Naive thymus-derived CD8-positive, alpha-beta T cell (primary cell): ENCODE results near the gene GABPB2. TPM values are rescaled to one million over a fixed set of nuclear protein-coding genes. Genes with fewer than 3 reads are reported as not detected.
A peak's percentile ranks its signal among the peaks of the same experiment; 100 is the strongest.

Experiments used
- ATAC-seq, 2 donors: fragments of 150-1000 bp; cut with Tn5 transposase in 1 of 2; sonication (Bioruptor Pico), chemical (Tn5 transposase) in 1 of 2; 1 replicate in 1 of 2; 2 replicates in 1 of 2; pipeline ENCODE4 v1.10.0; 2021; ENCODE audit warnings: mild to moderate bottlenecking in 2 of 2, moderate library complexity in 2 of 2
- POLR2A ChIA-PET: fragments of 350-600 bp; sonication (Branson Sonifier 250); formaldehyde crosslinking; loops from one replicate; lab custom pipeline; 2021; ENCODE audit warnings: antibody characterized with exemption; lab: Charles Lee
- DNase-seq, 10 donors: peaks; one replicate each; pipeline versions ENCODE4 v3.0.0 to v3.0.0-alpha.2; 2020 to 2022
- H3K27ac Mint-ChIP-seq, 10 donors: one replicate each; pipeline ENCODE4 v1.8.0; 2020 to 2022; ENCODE audit warnings: mild to moderate bottlenecking in 10 of 10, mixed read lengths in 10 of 10, moderate library complexity in 4 of 10, inconsistent platforms in 1 of 10
- H3K27me3 Mint-ChIP-seq, 5 donors: one replicate each; pipeline ENCODE4 v1.8.0; 2021 to 2022; ENCODE audit warnings: mixed read lengths in 5 of 5
- H3K36me3 Mint-ChIP-seq, 3 donors: one replicate each; pipeline ENCODE4 v1.8.0; 2020 to 2022; ENCODE audit warnings: mixed read lengths in 3 of 3, mild to moderate bottlenecking in 2 of 3, inconsistent platforms in 1 of 3
- H3K4me1 Mint-ChIP-seq, 4 donors: one replicate each; pipeline ENCODE4 v1.8.0; 2021 to 2022; ENCODE audit warnings: mixed read lengths in 4 of 4
- H3K4me3 Mint-ChIP-seq, 10 donors: one replicate each; pipeline ENCODE4 v1.8.0; 2020 to 2022; ENCODE audit warnings: mild to moderate bottlenecking in 10 of 10, mixed read lengths in 10 of 10, moderate library complexity in 6 of 10, inconsistent platforms in 1 of 10
- H3K9me3 Mint-ChIP-seq, 9 donors: one replicate each; pipeline ENCODE4 v1.8.0; 2020 to 2022; ENCODE audit warnings: mixed read lengths in 9 of 9, mild to moderate bottlenecking in 3 of 9, inconsistent platforms in 1 of 9, moderate library complexity in 1 of 9
- polyA plus RNA-seq, 3 donors: library from polyadenylated mRNA; unstranded; fragments of 300-500 nt; fragmentation: Illumina TruSeq; gene quantifications; one replicate each; pipeline ENCODE4 v1.2.3, GENCODE V29; 2021
- total RNA-seq, 8 experiments: library from RNA in 2 of 8; stranded (reverse) in 2 of 8; gene quantifications; one replicate each; pipeline ENCODE4 v1.2.3 and lab custom pipeline; 2021 to 2026

GABPB2 gene
- total and polyA plus RNA-seq, 5 experiments from 2014 or later: 4.8 to 43.8 (median 16.4) TPM

DNA sequence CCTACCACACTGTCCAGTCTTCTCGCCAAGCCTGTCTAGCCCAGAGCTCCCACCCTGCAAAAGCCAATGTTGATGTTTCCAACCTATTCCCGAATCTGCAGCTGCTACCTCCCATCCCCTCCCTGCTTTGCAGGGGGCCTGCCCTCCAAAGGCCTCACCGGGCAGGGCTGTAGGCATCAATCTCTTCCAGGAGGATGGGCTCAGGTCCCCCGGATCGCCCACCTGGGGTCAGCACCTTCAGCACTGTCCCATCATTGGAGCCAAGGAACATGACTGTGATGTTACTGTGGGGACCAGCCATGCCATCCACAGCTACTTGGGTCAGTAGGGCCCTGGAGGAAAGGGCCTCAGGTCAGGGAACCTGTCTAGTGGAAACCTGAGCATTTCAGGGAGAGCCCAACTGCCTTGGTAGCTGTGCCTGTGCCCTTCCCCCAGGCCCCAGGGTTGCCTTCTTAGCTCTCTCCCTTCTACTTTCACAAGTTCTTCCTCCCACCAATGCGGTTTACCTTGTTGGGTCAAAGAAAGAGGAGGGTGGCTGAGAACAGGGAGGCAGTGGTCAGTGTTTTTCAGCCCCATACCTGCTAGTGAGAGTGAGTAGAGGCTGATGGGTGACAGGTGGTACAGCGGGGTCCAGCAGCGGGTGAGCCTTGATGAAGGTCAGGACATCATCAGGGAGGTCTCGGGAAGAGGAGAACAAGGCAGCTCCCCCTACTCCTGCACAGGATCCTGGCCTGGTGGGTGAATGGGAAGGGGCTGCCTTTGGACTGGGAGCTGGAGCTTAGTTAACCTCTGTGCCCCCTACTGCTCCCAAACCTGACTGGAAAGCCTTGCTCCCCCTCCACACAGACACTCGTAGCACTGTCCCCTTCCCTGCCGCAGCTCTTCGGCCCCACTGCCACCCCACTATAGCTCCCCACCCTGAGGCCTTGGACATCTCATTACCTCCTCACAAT lies 65.1 kb downstream of the GABPB2 start:
- H3K4me1 Mint-ChIP-seq: peaks cover 5 to 21% (median 10%) of the 10 kb centered on the region in 4 donors
- H3K27me3 Mint-ChIP-seq: no peaks in the 10 kb centered on the region
- H3K36me3 Mint-ChIP-seq: no peaks in the 10 kb centered on the region
- POLR2A ChIA-PET: no interaction called here
- H3K4me3 Mint-ChIP-seq: no peak overlapping the region
- ATAC-seq (no peak), DNase-seq (no peak)
- H3K27ac Mint-ChIP-seq: peak overlapping the region in 3 of 10 donors; percentile 17 to 43 (median 34)
- no peaks in the 10 kb centered on the region for H3K9me3 Mint-ChIP-seq

- Mint-ChIP-seq H3K4me1 (peaks cover 0 to 8% (median 2%) of the 10 kb centered on the region in 4 donors), H3K27me3 (no peaks in the 10 kb centered on the region), H3K4me3 (peak overlapping the region in 1 of 10 donors; percentile 39), H3K27ac (no peak overlapping the region), H3K36me3 (no peaks in the 10 kb centered on the region), H3K9me3 (no peaks in the 10 kb centered on the region)
- DNase-seq: no peak
- ATAC-seq: no peak
- POLR2A ChIA-PET: interaction anchor here (0.6 kb wide), 1 partner anchor 10 kb away, joined by 6 read pairs; no protein-coding TSS in a partner anchor
These were observed 67.2 kb downstream of the GABPB2 start for GRCh38 chr1:151137789-151138188.

- ATAC-seq (no peak), DNase-seq (no peak)
- H3K27ac Mint-ChIP-seq: no peak overlapping the region
- no peaks in the 10 kb centered on the region for H3K9me3 Mint-ChIP-seq
- POLR2A ChIA-PET: interaction anchor here (3.9 kb wide), 1 partner anchor 11 kb away, joined by 24 read pairs; no protein-coding TSS in a partner anchor
- H3K4me1 Mint-ChIP-seq: peaks cover 11 to 21% (median 14%) of the 10 kb centered on the region in 4 donors
- no peaks in the 10 kb centered on the region for H3K36me3 Mint-ChIP-seq
- H3K27me3 Mint-ChIP-seq: no peaks in the 10 kb centered on the region
- no peak overlapping the region for H3K4me3 Mint-ChIP-seq
These were observed 72.0 kb downstream of the GABPB2 start for GRCh38 chr1:151142411-151143056.

DNA sequence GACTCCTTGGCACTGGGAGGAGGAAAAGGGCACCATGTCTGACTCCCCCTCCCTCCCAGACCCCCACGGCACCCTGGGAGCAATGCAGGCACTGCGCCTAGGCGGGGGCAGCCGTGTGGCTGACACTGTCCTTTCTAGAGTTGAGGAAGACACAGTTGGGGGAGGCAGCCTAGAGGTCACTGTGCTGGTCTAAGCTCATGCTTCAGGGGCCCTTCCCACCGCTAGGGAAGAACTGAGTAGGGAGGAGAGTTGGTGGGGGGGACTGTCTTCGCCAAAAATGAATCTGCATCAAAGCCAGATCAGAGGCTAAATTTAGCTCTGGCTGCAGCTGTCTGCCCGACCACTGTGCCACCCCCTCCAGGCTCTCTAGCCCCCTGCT lies 72.5 kb downstream of the GABPB2 start:
- Mint-ChIP-seq H3K4me3 (no peak overlapping the region), H3K27me3 (no peaks in the 10 kb centered on the region), H3K4me1 (peaks cover 11 to 23% (median 14%) of the 10 kb centered on the region in 4 donors), H3K27ac (no peak overlapping the region), H3K9me3 (no peaks in the 10 kb centered on the region), H3K36me3 (no peaks in the 10 kb centered on the region)
- POLR2A ChIA-PET: interaction anchor here (1.1 to 3.9 kb wide), 2 partner anchors 11 to 85 kb away, joined by 5 to 24 read pairs; no protein-coding TSS in a partner anchor
- ATAC-seq: no peak
- DNase-seq: no peak

DNA sequence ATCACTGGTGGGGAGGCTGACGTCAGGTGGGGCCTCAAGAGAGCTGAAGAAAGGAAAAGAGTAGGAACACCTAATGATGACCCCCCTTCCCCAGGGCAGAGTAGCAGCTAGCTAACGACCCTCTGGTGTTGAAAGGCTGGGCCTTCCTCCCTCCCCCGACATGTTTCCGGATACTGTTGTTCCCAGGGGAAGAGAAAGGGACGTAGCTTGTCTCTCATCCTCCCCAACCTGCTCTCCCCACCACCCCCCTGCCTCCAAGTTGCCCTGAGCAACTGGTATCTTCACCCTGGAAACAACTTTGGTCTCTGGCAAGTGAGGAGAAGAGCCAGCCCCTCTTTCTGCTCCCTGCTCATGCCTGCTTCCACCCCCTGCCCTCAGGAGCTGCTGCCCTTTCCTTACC lies 73.4 kb downstream of the GABPB2 start:
- ATAC-seq (no peak), DNase-seq (no peak)
- Mint-ChIP-seq H3K4me1 (peaks cover 11 to 23% (median 14%) of the 10 kb centered on the region in 4 donors), H3K36me3 (no peaks in the 10 kb centered on the region), H3K27me3 (no peaks in the 10 kb centered on the region), H3K9me3 (no peaks in the 10 kb centered on the region), H3K27ac (no peak overlapping the region), H3K4me3 (no peak overlapping the region)
- POLR2A ChIA-PET: interaction anchor here (1.1 to 3.9 kb wide), 2 partner anchors 12 to 86 kb away, joined by 5 to 24 read pairs; no protein-coding TSS in a partner anchor

DNA sequence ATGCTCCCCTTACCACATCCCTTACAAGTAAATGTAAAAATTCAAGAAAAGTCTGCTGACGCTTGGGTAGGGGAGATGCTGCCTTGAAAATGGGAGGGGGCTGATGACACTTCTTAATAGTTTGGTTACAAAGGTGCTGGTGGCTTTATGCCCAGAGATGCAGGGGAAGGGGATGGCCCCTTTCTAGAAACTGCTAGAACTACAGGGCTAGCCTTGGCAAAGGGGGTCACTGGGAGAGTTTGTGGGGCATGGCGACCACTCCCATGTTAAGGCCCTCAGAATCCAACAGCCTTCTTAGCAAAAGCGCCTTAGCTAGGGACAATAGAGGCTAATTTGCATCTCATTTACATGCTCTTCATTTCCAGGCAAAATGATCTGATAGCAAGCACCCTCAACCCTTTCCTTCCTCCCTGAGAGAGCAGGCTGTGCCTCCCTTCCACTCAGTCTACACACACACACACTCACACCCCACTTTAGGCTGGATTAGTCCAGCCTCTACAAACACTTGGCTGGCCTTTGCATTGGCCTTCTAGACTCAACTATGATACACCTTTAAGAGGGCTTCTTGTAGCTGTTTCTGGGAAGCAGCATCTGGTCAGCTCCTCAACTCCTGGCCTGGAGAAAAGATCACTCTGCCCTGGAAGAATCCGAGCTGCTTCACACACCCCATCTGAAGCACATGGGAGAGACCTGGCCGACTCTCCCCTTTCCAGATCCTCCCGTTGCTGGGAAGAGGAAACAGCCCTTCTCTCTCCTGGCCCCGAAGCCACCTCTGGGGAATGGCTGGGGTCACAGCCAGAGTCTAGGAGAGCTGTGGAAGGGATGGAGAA lies 74.1 kb downstream of the GABPB2 start:
- Mint-ChIP-seq H3K4me3 (peak overlapping the region in 9 of 10 donors; percentile 2 to 99 (median 50)), H3K36me3 (no peaks in the 10 kb centered on the region), H3K27me3 (no peaks in the 10 kb centered on the region), H3K4me1 (peaks cover 11 to 23% (median 14%) of the 10 kb centered on the region in 4 donors), H3K27ac (peak overlapping the region in 1 of 10 donors; percentile 25), H3K9me3 (no peaks in the 10 kb centered on the region)
- POLR2A ChIA-PET: interaction anchor here (0.6 to 4.4 kb wide), 5 partner anchors 13 to 29 kb away, joined by 3 to 24 read pairs (median 6); no protein-coding TSS in a partner anchor
- no peak for ATAC-seq
- DNase-seq: no peak

DNA sequence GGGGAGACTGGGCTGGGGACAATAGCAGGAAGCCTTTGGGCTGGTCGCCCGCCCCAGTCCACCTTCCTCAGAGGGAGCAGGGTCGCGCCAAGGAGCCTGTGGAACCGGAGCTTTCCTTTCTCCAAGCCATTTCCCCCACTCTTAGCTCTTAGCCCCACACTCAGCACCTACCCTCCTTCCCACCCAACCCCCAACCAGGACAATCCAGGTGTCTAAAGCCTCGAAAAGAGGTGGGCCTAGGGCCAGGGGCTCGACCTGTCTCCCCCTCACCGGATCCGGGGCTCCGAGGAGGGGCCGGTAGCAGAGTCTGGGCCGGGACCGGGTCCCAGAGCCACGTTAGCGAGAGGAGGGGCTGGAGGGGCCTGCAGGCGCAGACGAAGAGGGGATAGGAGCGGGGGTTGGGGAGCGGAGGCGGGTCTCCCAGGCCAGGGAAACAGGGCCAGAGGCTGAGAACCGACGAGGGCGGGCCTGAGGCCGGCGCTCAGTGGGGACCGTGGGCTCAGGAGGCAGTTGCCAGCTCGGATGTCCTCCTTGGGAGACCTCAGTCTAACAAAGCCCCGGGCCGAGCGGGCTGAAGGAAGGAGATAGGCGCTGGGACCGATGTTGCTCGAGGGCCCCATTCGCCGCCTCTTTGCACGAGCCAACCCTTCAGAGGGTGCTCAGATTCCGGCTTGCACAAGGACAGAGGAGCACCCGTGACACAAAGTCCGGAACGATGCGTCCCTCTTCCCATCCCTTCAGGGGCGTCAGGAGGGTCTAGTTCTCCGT lies 74.9 kb downstream of the GABPB2 start:
- Mint-ChIP-seq H3K4me3 (peak overlapping the region; percentile 91 to 100 (median 97)), H3K27me3 (no peaks in the 10 kb centered on the region), H3K36me3 (no peaks in the 10 kb centered on the region), H3K9me3 (no peaks in the 10 kb centered on the region), H3K4me1 (peaks cover 11 to 23% (median 14%) of the 10 kb centered on the region in 4 donors), H3K27ac (peak overlapping the region in 4 of 10 donors; percentile 47 to 97 (median 78))
- ATAC-seq: peak; percentile 18 to 21
- POLR2A ChIA-PET: interaction anchor here (0.6 to 4.4 kb wide), 5 partner anchors 12 to 220 kb away, joined by 3 to 20 read pairs (median 3); partner anchors contain the start of gene SETDB1
- DNase-seq: peak in 2 of 10 donors; percentile 29 to 39

DNA sequence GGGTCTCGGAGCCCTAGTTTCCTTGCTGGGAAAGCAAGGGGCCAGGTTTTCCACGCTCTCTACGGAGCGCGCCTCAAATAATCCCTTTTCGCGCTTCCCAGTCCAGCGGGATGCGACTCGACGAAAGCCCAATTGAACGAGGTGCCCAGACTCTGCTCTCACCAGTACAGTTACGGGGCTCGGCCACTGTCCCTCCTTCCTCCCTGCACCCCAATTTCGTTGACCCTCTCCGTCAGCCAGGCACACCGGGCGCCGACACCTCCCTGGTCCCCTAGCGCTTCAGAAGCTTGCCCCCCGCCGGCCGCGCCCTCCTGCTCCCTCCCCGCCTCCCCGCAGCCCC lies 75.5 kb downstream of the GABPB2 start:
- peaks cover 11 to 23% (median 14%) of the 10 kb centered on the region in 4 donors for H3K4me1 Mint-ChIP-seq
- no peaks in the 10 kb centered on the region for H3K36me3 Mint-ChIP-seq
- POLR2A ChIA-PET: interaction anchor here (0.6 to 4.4 kb wide), 4 partner anchors 10 to 220 kb away, joined by 3 to 20 read pairs (median 6); partner anchors contain the start of genes SETDB1 and TNFAIP8L2

DNA sequence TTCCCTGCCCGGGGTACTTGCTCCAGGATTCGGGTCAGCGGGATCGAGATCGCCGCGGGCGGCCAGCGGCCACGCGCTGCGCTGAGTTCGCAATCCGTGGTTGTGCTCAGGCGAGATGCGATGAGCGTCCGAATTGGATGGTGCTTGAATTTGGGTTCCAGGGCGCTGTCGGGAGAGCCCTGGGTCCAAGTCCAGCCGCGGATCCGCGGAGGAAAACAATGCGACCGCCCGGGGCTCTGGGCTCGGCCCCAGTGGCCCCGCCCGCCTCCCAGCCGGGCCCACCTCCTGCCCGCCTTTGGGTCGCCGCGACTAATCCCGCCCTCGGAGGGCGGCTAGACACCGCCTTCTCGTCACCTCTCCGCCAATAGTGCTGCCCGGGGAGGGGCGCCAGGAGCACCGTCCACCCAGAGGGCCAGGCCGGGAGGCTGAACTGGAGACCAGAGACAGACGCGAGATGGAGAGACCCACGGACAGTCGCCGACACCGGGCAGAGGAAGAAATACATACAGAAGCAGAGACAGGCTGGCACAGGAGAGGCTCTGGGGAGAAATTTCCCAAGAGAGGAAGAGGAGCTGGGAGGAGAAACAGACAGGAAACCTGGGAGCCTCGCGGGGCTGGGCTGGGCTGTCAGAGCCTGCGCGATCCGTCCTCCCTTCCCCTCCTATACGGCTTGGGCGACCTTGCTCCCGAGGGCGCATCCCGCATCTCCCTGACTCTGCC lies 76.0 kb downstream of the GABPB2 start, which contains the start of gene SEMA6C:
Gene SEMA6C, minus strand, starts transcription at position 220 of the 720 bp plus-strand sequence. CDS start 4,010 bp downstream, outside the sequence.
- ATAC-seq: peak; percentile 98 to 99
- POLR2A ChIA-PET: interaction anchor here (0.6 to 4.4 kb wide), 4 partner anchors 10 to 221 kb away, joined by 3 to 20 read pairs (median 6); partner anchors contain the start of genes SETDB1 and TNFAIP8L2
- Mint-ChIP-seq H3K9me3 (no peaks in the 10 kb centered on the region), H3K36me3 (no peaks in the 10 kb centered on the region), H3K27me3 (no peaks in the 10 kb centered on the region), H3K27ac (peak within 1 kb of the TSS; percentile 61 to 97 (median 86)), H3K4me3 (peak within 1 kb of the TSS; percentile 91 to 100 (median 97)), H3K4me1 (peaks cover 11 to 23% (median 14%) of the 10 kb centered on the region in 4 donors)
- DNase-seq: peak; percentile 74 to 90 (median 82)

More for the DNA sequence above, 75.5 kb downstream of the GABPB2 start:
- no peaks in the 10 kb centered on the region for H3K9me3 Mint-ChIP-seq
- peak overlapping the region; percentile 91 to 100 (median 97) for H3K4me3 Mint-ChIP-seq
- H3K27ac Mint-ChIP-seq: peak overlapping the region in 6 of 10 donors; percentile 47 to 97 (median 92)
- ATAC-seq (peak; percentile 9 to 23), DNase-seq (peak in 1 of 10 donors; percentile 9)
- H3K27me3 Mint-ChIP-seq: no peaks in the 10 kb centered on the region

DNA sequence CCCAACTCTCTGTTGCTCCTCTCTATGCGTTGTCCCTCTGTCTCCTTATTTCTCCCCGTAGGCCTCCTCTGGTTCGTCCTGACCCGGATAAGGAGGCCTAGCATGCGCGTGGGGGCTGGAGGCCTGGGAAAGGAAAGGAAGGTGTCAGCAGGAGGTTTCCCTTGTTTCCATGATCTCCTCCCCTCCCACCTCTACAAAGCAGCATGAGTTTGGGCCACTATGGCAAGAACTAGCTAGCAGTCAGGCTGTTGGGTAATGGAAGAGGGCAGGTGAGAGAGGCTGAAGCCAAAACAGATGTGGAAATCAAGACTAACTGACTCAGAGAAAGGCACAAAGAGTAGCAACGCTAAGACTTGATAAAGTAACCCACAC lies 76.6 kb downstream of the GABPB2 start:
- Mint-ChIP-seq H3K27me3 (no peaks in the 10 kb centered on the region), H3K4me3 (peak overlapping the region; percentile 91 to 100 (median 97)), H3K9me3 (no peaks in the 10 kb centered on the region), H3K36me3 (no peaks in the 10 kb centered on the region), H3K4me1 (peaks cover 11 to 23% (median 14%) of the 10 kb centered on the region in 4 donors), H3K27ac (peak overlapping the region; percentile 30 to 97 (median 82))
- POLR2A ChIA-PET: interaction anchor here (1.5 to 4.4 kb wide), 2 partner anchors 9 to 16 kb away, joined by 10 to 20 read pairs; partner anchors contain the start of gene TNFAIP8L2
- DNase-seq: no peak
- no peak for ATAC-seq
